HG03066 (cell line): Measurements from ENCODE around the gene PSME3.
"Not testable (repeated sequence)": the region's sequence is repeated elsewhere in the genome, so short reads cannot be mapped to it uniquely, and the experiment has no call there.

Source experiments
- ATAC-seq: cut with Tn5 transposase; IDR thresholded peaks from one replicate; pipeline ENCODE4 v1.9.1; 2021; ENCODE audit warnings: low read depth; ENCODE audit not compliant: unreplicated experiment

Gene PSME3

DNA sequence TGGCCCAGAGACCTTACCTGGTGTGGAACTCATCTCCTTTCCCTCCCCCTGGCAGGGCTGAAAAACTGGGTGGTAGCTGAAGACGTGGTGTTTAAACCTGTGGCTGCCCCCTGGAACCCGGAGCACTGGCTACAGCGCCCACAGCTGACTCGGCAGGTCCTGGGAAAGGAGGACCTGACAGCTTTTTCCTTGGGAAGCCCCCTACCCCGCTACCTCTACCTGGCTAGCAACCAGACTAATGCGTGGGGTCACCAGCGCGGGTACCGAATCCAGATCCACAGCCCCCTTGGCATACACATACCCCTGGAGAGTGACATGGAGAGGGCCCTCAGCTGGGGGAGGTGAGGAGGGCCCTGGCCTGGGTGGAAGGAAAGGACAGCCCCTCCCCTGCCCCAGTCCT lies 15.8 kb downstream of the PSME3 start:
- no peak for ATAC-seq

DNA sequence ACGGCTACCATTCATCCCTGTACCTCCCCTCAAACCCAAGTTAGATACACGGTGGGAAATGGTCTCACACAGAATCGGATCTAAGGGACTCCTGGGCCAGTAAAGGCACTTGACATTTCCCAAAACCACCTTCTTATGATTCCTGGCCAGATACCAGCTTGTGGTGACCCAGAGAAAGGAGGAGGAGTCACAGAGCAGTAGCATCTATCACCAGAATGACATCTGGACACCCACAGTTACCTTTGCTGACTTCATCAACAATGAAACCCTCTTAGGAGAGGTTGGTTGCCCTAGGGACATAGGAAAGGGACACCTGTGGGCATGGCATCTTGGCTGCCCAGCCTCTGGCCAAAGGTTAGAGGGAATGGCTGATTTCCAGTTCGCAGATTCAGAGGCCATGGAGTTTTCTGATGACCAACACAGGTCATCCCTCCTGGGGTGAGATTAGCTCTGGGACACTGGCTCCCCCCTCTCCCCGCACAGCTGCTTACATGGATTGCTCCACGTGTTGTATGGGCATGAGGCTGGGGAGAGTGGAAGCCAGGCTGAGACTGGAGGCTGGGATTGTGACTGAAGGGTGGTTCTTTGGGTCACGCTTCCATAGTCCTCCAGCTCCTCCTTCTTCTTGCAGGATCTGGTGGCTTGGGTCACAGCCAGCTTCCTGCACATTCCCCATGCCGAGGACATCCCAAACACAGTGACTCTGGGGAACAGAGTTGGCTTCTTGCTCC lies 16.4 kb downstream of the PSME3 start:
- ATAC-seq, result no peak

DNA sequence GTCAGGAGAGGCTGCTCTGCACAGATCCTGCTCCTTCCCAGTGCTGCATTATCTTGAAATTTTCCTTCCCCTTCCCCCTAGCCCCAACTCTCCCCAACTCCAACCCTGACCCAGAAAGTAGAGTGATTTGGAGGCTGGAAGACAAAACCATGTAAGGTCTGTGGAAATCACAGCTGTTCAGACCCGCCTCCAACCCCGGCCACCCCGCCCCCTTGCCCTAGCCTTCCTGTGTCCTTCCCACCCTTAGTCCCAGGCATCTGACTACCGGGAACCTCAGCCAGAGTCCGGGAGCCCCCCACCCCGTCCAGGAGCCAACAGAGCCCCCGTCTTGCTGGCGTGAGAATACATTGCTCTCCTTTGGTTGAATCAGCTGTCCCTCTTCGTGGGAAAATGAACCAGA lies 17.8 kb downstream of the PSME3 start, which contains the start of gene AOC3:
Gene AOC3 (plus strand): TSS at position 246 of the 400 bp plus-strand sequence. CDS start 145 bp downstream, at position 391.
- no peak for ATAC-seq

DNA sequence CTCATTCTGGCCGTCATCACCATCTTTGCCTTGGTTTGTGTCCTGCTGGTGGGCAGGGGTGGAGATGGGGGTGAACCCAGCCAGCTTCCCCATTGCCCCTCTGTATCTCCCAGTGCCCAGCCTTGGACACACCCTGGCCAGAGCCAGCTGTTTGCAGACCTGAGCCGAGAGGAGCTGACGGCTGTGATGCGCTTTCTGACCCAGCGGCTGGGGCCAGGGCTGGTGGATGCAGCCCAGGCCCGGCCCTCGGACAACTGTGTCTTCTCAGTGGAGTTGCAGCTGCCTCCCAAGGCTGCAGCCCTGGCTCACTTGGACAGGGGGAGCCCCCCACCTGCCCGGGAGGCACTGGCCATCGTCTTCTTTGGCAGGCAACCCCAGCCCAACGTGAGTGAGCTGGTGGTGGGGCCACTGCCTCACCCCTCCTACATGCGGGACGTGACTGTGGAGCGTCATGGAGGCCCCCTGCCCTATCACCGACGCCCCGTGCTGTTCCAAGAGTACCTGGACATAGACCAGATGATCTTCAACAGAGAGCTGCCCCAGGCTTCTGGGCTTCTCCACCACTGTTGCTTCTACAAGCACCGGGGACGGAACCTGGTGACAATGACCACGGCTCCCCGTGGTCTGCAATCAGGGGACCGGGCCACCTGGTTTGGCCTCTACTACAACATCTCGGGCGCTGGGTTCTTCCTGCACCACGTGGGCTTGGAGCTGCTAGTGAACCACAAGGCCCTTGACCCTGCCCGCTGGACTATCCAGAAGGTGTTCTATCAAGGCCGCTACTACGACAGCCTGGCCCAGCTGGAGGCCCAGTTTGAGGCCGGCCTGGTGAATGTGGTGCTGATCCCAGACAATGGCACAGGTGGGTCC lies 18.4 kb downstream of the PSME3 start:
- not testable (repeated sequence) for ATAC-seq

DNA sequence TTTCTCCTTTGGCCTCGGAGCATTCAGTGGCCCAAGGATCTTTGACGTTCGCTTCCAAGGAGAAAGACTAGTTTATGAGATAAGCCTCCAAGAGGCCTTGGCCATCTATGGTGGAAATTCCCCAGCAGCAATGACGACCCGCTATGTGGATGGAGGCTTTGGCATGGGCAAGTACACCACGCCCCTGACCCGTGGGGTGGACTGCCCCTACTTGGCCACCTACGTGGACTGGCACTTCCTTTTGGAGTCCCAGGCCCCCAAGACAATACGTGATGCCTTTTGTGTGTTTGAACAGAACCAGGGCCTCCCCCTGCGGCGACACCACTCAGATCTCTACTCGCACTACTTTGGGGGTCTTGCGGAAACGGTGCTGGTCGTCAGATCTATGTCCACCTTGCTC lies 19.2 kb downstream of the PSME3 start:
- no peak for ATAC-seq

- ATAC-seq, result no peak
Observed at GRCh38 chr17:42853004-42853403, 19.8 kb downstream of the PSME3 start.

GRCh38 chr17:42853597-42853967 lies 20.4 kb downstream of the PSME3 start:
- no peak for ATAC-seq

- ATAC-seq, result no peak
Observed at GRCh38 chr17:42853968-42854790, 21.0 kb downstream of the PSME3 start.

- no peak for ATAC-seq
Observed at GRCh38 chr17:42855048-42855596, 21.9 kb downstream of the PSME3 start.

DNA sequence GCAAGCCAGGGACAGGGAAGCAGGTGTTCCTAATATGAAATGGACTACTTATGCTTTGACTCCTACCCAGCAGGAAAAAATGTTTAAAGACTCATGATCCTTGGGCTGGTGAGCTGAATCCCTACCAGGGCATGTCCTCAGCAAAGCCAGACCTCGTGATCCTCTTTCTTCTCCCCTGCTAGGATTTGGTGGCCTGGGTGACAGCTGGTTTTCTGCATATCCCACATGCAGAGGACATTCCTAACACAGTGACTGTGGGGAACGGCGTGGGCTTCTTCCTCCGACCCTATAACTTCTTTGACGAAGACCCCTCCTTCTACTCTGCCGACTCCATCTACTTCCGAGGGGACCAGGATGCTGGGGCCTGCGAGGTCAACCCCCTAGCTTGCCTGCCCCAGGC lies 22.9 kb downstream of the PSME3 start:
- ATAC-seq, result not testable (repeated sequence)

GRCh38 chr17:42856516-42856915 lies 23.3 kb downstream of the PSME3 start:
- not testable (repeated sequence) for ATAC-seq

DNA sequence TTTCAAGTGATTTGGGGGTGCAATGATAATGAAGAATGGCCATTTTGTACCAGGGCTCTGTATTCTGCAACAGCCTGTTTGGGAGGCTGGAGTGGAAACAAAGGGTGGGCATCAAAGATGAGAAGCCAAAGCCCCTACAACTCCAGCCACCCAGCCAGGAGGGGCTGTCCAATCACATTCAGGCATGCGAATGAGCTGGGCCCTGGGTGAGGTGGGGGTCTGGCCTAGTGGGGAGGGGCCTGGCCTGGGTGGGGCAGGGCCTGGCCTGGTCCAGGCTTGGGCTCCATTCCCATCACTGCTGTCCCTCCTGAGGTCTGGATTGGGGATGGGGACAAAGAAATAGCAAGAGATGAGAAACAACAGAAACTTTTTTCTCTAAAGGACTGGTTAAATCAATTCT lies 24.2 kb downstream of the PSME3 start:
- no peak for ATAC-seq

- no peak for ATAC-seq
Observed at GRCh38 chr17:42865638-42866094, 32.5 kb downstream of the PSME3 start.

GRCh38 chr17:42866216-42866615 lies 33.0 kb downstream of the PSME3 start:
- no peak for ATAC-seq

GRCh38 chr17:42866631-42867575 lies 33.7 kb downstream of the PSME3 start:
- no peak for ATAC-seq

DNA sequence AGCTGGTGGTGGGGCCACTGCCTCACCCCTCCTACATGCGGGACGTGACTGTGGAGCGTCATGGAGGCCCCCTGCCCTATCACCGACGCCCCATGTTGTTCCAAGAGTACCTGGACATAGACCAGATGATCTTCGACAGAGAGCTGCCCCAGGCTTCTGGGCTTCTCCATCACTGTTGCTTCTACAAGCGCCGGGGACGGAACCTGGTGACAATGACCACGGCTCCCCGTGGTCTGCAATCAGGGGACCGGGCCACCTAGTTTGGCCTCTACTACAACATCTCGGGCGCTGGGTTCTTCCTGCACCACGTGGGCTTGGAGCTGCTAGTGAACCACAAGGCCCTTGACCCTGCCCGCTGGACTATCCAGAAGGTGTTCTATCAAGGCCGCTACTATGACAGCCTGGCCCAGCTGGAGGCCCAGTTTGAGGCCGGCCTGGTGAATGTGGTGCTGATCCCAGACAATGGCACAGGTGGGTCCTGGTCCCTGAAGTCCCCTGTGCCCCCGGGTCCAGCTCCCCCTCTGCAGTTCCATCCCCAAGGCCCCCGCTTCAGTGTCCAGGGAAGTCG lies 34.6 kb downstream of the PSME3 start:
- ATAC-seq, result not testable (repeated sequence)

GRCh38 chr17:42868338-42868737 lies 35.1 kb downstream of the PSME3 start:
- ATAC-seq, result no peak

DNA sequence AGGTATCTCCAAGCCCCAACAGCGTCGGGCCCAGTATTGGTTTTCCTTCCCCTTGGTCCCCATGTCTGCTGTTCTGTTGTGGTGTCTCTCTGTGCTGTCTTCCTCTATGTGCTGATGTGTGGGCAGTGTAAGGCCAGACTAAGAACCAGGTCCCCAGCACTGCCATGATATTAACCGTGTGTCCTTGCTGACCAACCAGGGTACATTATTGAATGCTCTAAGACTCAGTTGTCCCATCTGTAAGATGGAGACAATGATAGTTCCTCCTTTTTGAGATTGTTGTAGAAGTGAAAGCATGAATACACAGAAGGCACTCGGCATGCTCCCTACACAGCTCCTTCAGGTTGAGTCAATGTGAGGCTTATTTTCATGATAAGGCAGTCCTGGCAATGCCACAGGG lies 38.5 kb downstream of the PSME3 start:
- no peak for ATAC-seq
